ENCODE data around the gene ZNF660.
"Not testable (repeated sequence)": the region's sequence is repeated elsewhere in the genome, so short reads cannot be mapped to it uniquely, and the experiment has no call there.

Gene ZNF660

GRCh38 chr3:44584646-44585501 lies at the start of gene ZNF660:
Gene ZNF660 (plus strand): TSS chr3:44584964. CDS start chr3:44594194, 9,230 bp downstream.
- DNase-seq (ENCODE audit: low read depth, low spot score): peak; percentile 79

- DNase-seq (ENCODE audit: low read depth, low spot score): no peak
These were observed 49.4 kb upstream of the ZNF660 start for GRCh38 chr3:44535364-44535763.

- DNase-seq (ENCODE audit: low read depth, low spot score): not testable (repeated sequence)
These were observed 40.0 kb upstream of the ZNF660 start for GRCh38 chr3:44544811-44545210.

- DNase-seq (ENCODE audit: low read depth, low spot score): peak; percentile 25
These were observed 29.9 kb upstream of the ZNF660 start, which contains the start of gene ZKSCAN7 for GRCh38 chr3:44554626-44555592. Gene ZKSCAN7 (plus strand): TSS chr3:44555193. CDS start chr3:44557048, 1,855 bp downstream.

GRCh38 chr3:44555723-44556122 lies 29.0 kb upstream of the ZNF660 start:
- no peak for DNase-seq (ENCODE audit: low read depth, low spot score)

- DNase-seq (ENCODE audit: low read depth, low spot score): no peak
These were observed 27.7 kb upstream of the ZNF660 start for GRCh38 chr3:44557074-44557473.

GRCh38 chr3:44561076-44561475 lies 23.7 kb upstream of the ZNF660 start:
- DNase-seq (ENCODE audit: low read depth, low spot score): no peak

- no peak for DNase-seq (ENCODE audit: low read depth, low spot score)
These were observed 22.6 kb upstream of the ZNF660 start for GRCh38 chr3:44562147-44562546.

- no peak for DNase-seq (ENCODE audit: low read depth, low spot score)
These were observed 16.2 kb upstream of the ZNF660 start for GRCh38 chr3:44568561-44568960.

GRCh38 chr3:44571024-44571423 lies 13.7 kb upstream of the ZNF660 start:
- no peak for DNase-seq (ENCODE audit: low read depth, low spot score)

GRCh38 chr3:44576613-44577012 lies 8.2 kb upstream of the ZNF660 start:
- no peak for DNase-seq (ENCODE audit: low read depth, low spot score)

GRCh38 chr3:44577354-44577952 lies 7.3 kb upstream of the ZNF660 start:
- DNase-seq (ENCODE audit: low read depth, low spot score): not testable (repeated sequence)

- not testable (repeated sequence) for DNase-seq (ENCODE audit: low read depth, low spot score)
These were observed 6.4 kb upstream of the ZNF660 start for GRCh38 chr3:44578316-44578715.

GRCh38 chr3:44578924-44579515 lies 5.7 kb upstream of the ZNF660 start:
- DNase-seq (ENCODE audit: low read depth, low spot score): not testable (repeated sequence)

- DNase-seq (ENCODE audit: low read depth, low spot score): not testable (repeated sequence)
These were observed 5.0 kb upstream of the ZNF660 start for GRCh38 chr3:44579749-44580148.

GRCh38 chr3:44580971-44581370 lies 3.8 kb upstream of the ZNF660 start:
- DNase-seq (ENCODE audit: low read depth, low spot score): not testable (repeated sequence)

- DNase-seq (ENCODE audit: low read depth, low spot score): no peak
These were observed 11.9 kb downstream of the ZNF660 start for GRCh38 chr3:44596621-44597020.

- DNase-seq (ENCODE audit: low read depth, low spot score): no peak
These were observed 17.0 kb downstream of the ZNF660 start for GRCh38 chr3:44601749-44602148.

- no peak for DNase-seq (ENCODE audit: low read depth, low spot score)
These were observed 27.9 kb downstream of the ZNF660 start for GRCh38 chr3:44612678-44613077.

- DNase-seq (ENCODE audit: low read depth, low spot score): peak; percentile 90
These were observed 40.2 kb downstream of the ZNF660 start, which contains the start of gene ZNF197 for GRCh38 chr3:44624749-44625480. Gene ZNF197 (plus strand): TSS chr3:44625036. CDS start chr3:44629155, 4,119 bp downstream.
